T-helper 1 cell treated with Interleukin-12 subunit alpha and Interleukin-12 subunit beta and Interleukin-4 antibody, amounts not matched to agents 30 ng/mL and 1 ng/mL, for 36 hours (primary cell): ENCODE results near the gene TMEM50A. TPM values are rescaled to one million over a fixed set of nuclear protein-coding genes. Genes with fewer than 3 reads are reported as not detected.
"Not testable (repeated sequence)": the region's sequence is repeated elsewhere in the genome, so short reads cannot be mapped to it uniquely, and the experiment has no call there.

Source experiments
- intact Hi-C: fragments of 100-400 bp; cut with micrococcal nuclease; formaldehyde crosslinking; loops from one replicate; pipeline ENCODE4 v1.15.1; 2024
- total RNA-seq: library from RNA; stranded (reverse); gene quantifications from 2 replicates; pipeline ENCODE4 v1.2.3, GENCODE V29; 2022

TMEM50A gene
- total RNA-seq, 1 donor from 2014 or later = 156 TPM

DNA sequence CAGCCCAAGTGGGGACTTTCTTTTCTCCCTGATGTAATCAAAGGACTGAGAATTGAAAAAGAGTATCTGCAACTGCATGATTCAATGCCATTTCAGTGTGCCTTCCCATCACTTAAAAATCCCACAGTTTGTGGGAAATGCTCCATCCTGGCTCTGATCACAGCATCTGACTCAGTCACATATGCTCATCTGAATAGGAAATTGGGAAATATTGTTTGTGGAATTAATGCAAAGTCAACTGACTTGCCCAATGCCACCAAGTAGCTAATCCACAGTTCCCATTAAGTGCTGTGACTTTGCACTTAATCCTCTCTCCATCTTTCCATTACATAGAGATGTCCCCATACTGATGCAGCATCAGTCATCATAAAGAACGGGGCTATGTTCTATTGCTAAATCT, 45.0 kb downstream of the TMEM50A start:
- intact Hi-C loops = not testable (repeated sequence)

DNA sequence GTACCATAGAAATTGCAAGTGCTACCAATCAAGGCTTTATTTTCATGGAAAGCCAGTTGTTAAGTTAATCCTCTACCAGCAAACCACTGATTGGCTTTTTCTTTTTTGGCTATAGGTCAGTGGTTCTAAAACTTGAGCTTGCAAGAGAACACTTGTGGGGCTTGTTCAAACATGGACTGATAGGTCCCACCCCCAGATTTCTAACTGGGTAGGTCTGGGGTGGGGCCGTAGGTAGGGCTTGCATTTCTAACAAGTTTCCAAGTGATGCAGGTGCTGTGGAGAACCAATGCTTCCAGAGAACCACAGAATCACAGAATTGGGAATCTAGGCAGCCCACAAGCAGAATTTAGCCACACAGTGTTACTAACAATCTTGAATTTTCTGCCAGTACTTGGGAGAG, 45.7 kb downstream of the TMEM50A start:
- intact Hi-C loops = not testable (repeated sequence)

DNA sequence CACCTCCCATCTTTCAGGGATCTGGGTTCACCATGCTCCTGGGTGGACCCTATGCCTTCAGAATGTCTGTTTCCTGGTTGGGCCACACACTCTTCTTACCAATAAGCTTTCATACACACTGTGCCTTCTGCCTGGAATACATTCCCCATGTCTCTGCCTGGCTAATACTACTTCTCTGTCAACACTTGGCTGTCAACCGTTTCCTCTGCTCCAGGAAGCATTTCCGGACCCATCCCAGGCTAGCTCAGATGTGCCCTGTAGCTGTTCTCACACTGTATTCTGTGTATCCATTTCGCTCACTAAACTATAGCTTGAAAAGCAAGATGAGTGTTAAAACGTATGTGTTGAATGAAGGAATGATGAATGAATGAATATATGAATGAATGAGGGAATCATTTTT, 49.0 kb downstream of the TMEM50A start:
- intact Hi-C loops = not testable (repeated sequence)

DNA sequence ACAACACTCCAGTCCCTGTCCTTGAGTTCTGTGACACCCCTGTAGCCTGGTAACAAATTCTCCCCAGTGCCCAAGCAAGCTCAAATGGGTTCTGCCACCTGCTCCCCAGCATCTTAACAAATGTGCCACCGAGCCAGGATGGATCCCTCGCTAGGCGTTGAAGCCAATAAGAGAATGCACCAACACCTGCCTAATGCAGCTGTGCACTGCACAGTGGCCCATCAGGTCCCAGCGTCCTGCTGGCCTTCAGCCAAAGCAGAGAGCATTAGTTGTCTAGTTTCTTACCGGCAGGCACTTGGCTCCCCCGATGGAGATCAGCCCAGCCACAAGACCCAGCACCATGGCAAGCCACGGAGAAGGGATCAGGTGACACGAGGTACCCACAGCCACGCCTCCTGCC, 50.6 kb downstream of the TMEM50A start:
- intact Hi-C loops = not testable (repeated sequence)

DNA sequence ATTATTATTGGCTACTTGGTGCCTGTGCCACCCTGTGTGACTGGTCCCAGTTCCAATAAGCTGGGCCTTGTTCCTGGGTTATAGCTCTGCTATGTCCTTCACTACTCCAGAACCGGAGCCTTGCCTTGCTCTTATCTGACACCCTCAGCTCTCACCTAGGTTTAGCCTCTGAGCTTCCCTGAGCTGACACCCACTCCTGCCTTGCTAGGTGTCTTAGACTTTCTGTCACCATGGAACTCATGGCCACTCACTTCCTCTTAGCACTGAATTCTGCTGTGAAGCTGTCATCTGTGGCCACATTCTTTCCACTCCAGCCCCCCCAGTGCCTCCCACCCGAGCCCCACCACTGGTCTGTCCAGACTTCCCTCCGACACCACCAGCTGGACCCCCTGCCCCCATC, 51.6 kb downstream of the TMEM50A start:
- intact Hi-C loops = not testable (repeated sequence)

DNA sequence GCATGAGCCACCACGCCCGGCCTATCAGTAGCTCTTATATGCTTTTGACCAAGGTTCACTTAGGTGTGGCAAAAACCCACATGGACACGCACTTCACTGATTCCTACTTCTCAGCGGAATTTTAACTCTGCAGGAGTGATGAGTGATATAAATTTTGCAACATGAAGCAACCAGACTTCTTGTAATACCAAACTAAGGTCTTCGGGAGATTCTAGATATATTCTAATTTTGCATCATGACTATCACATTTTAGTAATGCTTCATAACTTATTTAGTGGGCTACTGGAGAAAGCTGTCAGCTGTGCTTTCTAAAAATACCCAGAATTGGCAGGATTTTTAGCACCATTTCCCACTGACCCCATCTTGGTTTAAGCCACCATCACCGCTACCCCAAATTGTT, 54.7 kb downstream of the TMEM50A start:
- intact Hi-C loops = no loop called here

DNA sequence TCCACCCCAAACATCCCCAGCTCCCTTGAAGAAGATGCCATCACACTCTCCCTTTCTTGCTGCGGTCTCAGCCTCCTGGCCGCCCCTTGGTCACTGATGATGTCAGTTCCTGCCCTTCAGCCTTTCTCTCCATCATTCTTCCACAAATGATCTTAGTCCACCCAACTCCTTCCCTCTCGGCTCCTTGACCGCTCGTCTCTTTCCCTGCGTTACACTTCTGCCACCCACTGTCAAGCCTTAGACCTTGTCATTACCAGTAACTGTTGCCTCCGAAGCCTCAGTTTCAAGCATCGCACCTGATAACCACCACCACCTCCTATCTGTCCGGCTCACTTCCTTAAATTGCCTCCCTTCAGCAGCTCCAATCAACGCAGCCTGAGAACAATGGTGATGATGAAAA, 59.4 kb downstream of the TMEM50A start:
- intact Hi-C loops = not testable (repeated sequence)

DNA sequence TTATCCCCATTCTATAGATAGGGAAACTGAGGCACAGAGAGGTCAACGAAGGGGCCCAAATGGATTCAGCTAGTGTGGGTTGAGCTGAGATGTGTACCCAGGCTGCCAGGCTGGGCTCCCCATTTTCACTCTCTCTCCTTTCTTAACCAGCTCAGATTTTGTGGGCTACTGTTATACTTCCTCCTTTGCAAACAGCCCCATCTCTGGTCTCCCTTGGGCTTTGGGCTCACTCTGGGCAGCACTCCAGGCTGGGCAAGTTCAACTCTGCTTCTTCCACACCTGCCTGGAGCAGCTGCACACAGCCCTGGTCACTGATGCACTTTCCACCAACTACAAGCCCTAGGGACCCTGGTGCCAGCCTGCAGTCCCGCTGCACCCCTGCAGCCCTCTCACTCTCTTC, 59.9 kb downstream of the TMEM50A start:
- intact Hi-C loops = not testable (repeated sequence)

DNA sequence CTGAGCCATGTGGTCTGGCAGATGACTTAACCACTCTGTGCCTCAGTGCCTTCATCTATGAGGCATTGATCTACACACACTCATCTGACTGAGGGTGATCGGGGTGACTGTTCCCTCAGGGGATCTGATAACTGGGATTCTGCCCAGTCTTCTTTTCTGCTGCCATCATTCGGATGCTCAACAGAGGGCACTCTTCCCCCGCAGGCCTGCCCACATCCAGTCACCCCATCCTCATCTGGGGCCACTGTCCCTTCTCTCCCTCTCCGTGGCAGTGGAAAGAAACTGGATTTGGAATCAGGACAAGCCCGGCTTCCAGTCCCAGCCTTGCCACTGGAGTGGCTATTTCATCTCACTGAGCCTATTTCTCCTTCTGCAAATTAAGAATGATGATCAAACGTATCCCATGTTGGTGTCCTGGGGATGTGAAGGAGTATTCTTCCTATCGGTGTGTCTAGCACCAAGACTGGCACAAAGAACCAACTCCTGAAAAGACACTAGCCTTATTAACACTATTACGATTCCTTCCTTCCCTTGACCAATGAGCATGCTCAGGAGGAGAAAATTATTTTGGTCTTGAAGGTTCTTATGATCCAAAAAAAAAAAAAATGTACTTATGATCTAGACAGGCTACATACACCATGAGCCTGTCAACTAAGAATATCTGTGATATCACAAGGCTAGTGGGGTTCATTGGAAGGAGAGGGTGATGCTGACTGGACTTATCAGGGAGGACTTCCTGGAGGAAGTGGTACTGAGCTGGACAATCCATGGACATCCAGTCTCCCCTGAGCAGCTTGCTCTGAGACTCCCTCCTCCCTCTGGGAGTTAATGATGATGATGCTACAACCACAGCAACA, 65.0 kb downstream of the TMEM50A start:
- intact Hi-C loops = loop anchor here (2.0 kb wide), 1 partner anchor 118 kb away; no protein-coding TSS in a partner anchor

DNA sequence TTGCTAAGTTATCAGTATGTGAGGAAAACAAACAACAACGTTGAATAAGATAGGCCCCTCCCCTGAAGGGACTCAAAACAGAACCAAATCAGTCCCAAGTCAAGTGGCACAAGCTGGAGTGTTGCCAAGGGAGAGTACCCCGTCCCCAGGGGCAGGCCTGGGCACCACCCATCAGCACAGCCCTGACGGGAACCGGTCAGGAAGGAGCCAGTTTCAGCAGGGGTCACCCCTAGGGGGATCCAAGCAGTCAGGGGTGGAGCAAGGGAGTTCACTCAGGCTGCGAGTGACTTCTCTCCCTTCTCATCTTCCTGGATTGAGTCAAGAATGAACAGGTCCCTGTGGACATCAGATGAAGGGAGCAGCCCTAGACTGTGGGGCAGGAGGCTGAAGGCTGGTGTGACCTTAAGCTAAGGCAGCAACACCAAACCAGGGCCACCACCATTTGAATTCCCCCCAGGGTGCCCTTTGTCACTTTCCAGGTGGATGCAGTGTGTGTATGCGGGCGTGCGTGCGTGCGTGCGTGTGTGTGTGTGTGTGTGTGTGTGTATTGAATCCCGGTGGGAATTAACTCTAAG, 67.7 kb downstream of the TMEM50A start:
- intact Hi-C loops = not testable (repeated sequence)

DNA sequence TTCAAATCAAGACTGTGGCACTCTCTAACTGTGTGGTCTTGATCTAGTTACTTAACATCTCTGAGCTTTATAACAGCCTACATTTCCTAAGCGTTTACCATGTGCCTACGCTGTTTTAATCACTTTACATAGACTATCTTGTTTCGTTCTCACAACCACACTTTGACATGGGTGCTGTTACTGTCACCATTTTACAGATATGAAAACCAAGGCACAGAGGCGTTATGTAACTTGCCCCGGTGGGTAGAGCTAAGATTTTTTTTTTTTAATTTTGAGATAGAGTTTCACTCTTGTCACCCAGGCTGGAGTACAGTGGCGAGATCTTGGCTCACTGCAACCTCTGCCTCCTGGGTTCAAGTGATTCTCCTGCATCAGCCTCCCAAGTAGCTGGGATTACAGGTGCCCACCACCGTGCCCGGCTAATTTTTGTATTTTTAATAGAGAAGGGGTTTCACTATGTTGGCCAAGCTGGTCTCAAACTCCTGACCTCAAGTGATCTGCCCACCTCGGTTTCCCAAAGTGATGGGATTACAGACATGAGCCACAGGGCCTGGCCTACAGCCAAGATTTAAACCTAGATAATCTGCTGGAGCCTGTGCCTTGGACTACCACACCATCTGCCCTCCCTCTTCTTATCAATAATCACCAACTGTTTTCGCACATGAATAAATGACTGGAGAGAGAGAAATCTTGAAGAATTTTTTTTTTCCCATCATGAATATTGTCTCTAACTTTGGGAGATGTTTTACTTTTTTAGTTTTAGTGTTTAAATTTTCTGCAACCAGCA, 71.7 kb downstream of the TMEM50A start:
- intact Hi-C loops = not testable (repeated sequence)

Other genes with a start within 250 kb of the TMEM50A start
- gene SYF2, start 105.8 kb upstream of the TMEM50A start, total RNA-seq = 39.1 and 42.9 TPM in 2 replicates
- 206 and 210 TPM in 2 replicates for gene RSRP1, start 90.9 kb upstream of the TMEM50A start, total RNA-seq
- not detected in 2 replicates for gene RHD, start 65.8 kb upstream of the TMEM50A start, total RNA-seq
- 0.22 TPM in 1 of 2 replicates, not detected in the other for gene RHCE, start 82.5 kb downstream of the TMEM50A start, total RNA-seq
- gene MACO1, start 92.6 kb downstream of the TMEM50A start, total RNA-seq = 23.1 and 23.6 TPM in 2 replicates
- 22.6 and 23.3 TPM in 2 replicates for gene LDLRAP1, start 205.3 kb downstream of the TMEM50A start, total RNA-seq